Common myeloid progenitor, CD34-positive (primary cell): Measurements from ENCODE around the gene GNAO1.

ENCODE experiments used
- CTCF ChIA-PET: fragments of 350-600 bp; sonication (Branson Sonifier 250); formaldehyde crosslinking; loops from one replicate; lab custom pipeline; 2021; ENCODE audit warnings: antibody characterized with exemption; lab: Charles Lee
- POLR2A ChIA-PET: fragments of 350-600 bp; sonication (Branson Sonifier 250); formaldehyde crosslinking; loops from one replicate; lab custom pipeline; 2021; ENCODE audit warnings: antibody characterized with exemption; lab: Charles Lee
- DNase-seq, 3 donors: peaks; one replicate each; pipeline versions ENCODE4 v3.0.0 to v3.0.0-alpha.2; 2013
- H3K27ac ChIP-seq, 2 experiments: 1 replicate in 1 of 2; 2 replicates in 1 of 2; pipeline ENCODE4 v1.7.0; 2013; ENCODE audit warnings: inconsistent platforms in 2 of 2, low read length in 2 of 2, mild to moderate bottlenecking in 2 of 2, low read depth in 1 of 2, moderate library complexity in 1 of 2; ENCODE audit not compliant: severe bottlenecking in 2 of 2, insufficient read depth in 1 of 2, poor library complexity in 1 of 2
- H3K27me3 ChIP-seq, 5 experiments: replicated peaks in 2 of 5; 1 replicate in 3 of 5; 2 replicates in 2 of 5; pipeline versions ENCODE4 v1.6.1 to v1.7.0; 2013; ENCODE audit warnings: low read length in 4 of 5, mild to moderate bottlenecking in 2 of 5, moderate library complexity in 2 of 5, inconsistent platforms in 1 of 5; ENCODE audit not compliant: insufficient read depth in 5 of 5, control insufficient read depth in 4 of 5
- H3K36me3 ChIP-seq, 4 experiments: 1 replicate in 2 of 4; 2 replicates in 2 of 4; pipeline versions ENCODE4 v1.6.1 to v1.7.0; 2013; ENCODE audit warnings: low read length in 3 of 4, control low read depth in 1 of 4, mild to moderate bottlenecking in 1 of 4; ENCODE audit not compliant: control insufficient read depth in 4 of 4, insufficient read depth in 4 of 4
- H3K4me1 ChIP-seq, 4 experiments: 1 replicate in 3 of 4; 2 replicates in 1 of 4; pipeline versions ENCODE4 v1.6.1 to v1.7.1; 2013; ENCODE audit warnings: low read length in 3 of 4, mild to moderate bottlenecking in 3 of 4, control low read depth in 1 of 4, inconsistent platforms in 1 of 4, moderate library complexity in 1 of 4; ENCODE audit not compliant: control insufficient read depth in 4 of 4, insufficient read depth in 4 of 4; ENCODE audit errors: control extremely low read depth in 1 of 4
- H3K4me3 ChIP-seq, 7 experiments: 1 replicate in 4 of 7; 2 replicates in 3 of 7; pipeline versions ENCODE4 v1.5.1 to v1.7.0; 2013; ENCODE audit warnings: mild to moderate bottlenecking in 7 of 7, low read length in 6 of 7, moderate library complexity in 6 of 7, inconsistent platforms in 2 of 7, low read depth in 2 of 7, control low read depth in 1 of 7; ENCODE audit not compliant: insufficient read depth in 4 of 7, control insufficient read depth in 1 of 7; ENCODE audit errors: extremely low read depth in 1 of 7
- H3K9me3 ChIP-seq, 5 experiments: 1 replicate in 4 of 5; 2 replicates in 1 of 5; pipeline versions ENCODE4 v1.6.1 to v1.7.1; 2013; ENCODE audit warnings: low read length in 4 of 5, mild to moderate bottlenecking in 2 of 5, inconsistent platforms in 1 of 5, low read depth in 1 of 5, moderate library complexity in 1 of 5; ENCODE audit not compliant: control insufficient read depth in 4 of 5, insufficient read depth in 2 of 5; ENCODE audit errors: control extremely low read depth in 1 of 5
- WGBS: methylation state at CpG from one replicate; pipeline ENCODE4 v1.1.5; 2013; ENCODE audit not compliant: insufficient coverage; 5-methylcytosine and 5-hydroxymethylcytosine counted together

GNAO1 gene

GRCh38 chr16:56357241-56357764 lies 166.0 kb downstream of the GNAO1 start:
- peak overlapping the region in 6 of 7 experiments; percentile 56 to 87 (median 77) for H3K4me3 ChIP-seq

GRCh38 chr16:56357765-56358322 lies 166.6 kb downstream of the GNAO1 start:
- no peak overlapping the region for H3K27ac ChIP-seq
- peaks cover 5 to 28% (median 12%) of the 10 kb centered on the region in 4 experiments for H3K4me1 ChIP-seq
- ChIA-PET CTCF (interaction anchor here (2.1 kb wide), 1 partner anchor 10 kb away, joined by 7 read pairs; no protein-coding TSS in a partner anchor), POLR2A (no interaction called here)
- H3K4me3 ChIP-seq = peak overlapping the region in 1 of 7 experiments; percentile 70
- peak in 1 of 3 donors; percentile 19 for DNase-seq
- peaks cover 4 to 24% (median 14%) of the 10 kb centered on the region in 4 experiments for H3K36me3 ChIP-seq
- WGBS = 86% methylated on average over 9 of the region's 13 CpGs
- no peaks in the 10 kb centered on the region for H3K27me3 ChIP-seq
- no peaks in the 10 kb centered on the region for H3K9me3 ChIP-seq

More at GRCh38 chr16:56357241-56357764, 166.0 kb downstream of the GNAO1 start:
- ChIA-PET CTCF (interaction anchor here (0.5 to 2.1 kb wide), 6 partner anchors 10 to 181 kb away, joined by 3 to 11 read pairs (median 4); no protein-coding TSS in a partner anchor), POLR2A (no interaction called here)
- no peak for DNase-seq
- Histone ChIP-seq H3K36me3 (peaks cover 4 to 18% (median 9%) of the 10 kb centered on the region in 4 experiments), H3K9me3 (no peaks in the 10 kb centered on the region), H3K27me3 (no peaks in the 10 kb centered on the region), H3K27ac (no peak overlapping the region), H3K4me1 (peaks cover 5 to 28% (median 12%) of the 10 kb centered on the region in 4 experiments)
- 47% methylated on average over 8 of the region's 13 CpGs for WGBS

- H3K27ac ChIP-seq = no peak overlapping the region
- H3K36me3 ChIP-seq = peaks cover 7 to 47% (median 34%) of the 10 kb centered on the region in 4 experiments
- no peak overlapping the region for H3K4me3 ChIP-seq
- H3K4me1 ChIP-seq = peaks cover 5 to 28% (median 12%) of the 10 kb centered on the region in 4 experiments
- H3K27me3 ChIP-seq = no peaks in the 10 kb centered on the region
- no peaks in the 10 kb centered on the region for H3K9me3 ChIP-seq
- no peak for DNase-seq
- POLR2A ChIA-PET = no interaction called here
- CTCF ChIA-PET = no interaction called here
- WGBS = 97% methylated on average over 9 of the region's 15 CpGs
Observed at GRCh38 chr16:56360117-56361008, 169.1 kb downstream of the GNAO1 start.

- Histone ChIP-seq H3K4me3 (no peak overlapping the region), H3K27ac (no peak overlapping the region), H3K9me3 (no peaks in the 10 kb centered on the region), H3K27me3 (no peaks in the 10 kb centered on the region), H3K4me1 (peaks cover 0 to 17% (median 2%) of the 10 kb centered on the region in 4 experiments), H3K36me3 (peaks cover 9 to 59% (median 39%) of the 10 kb centered on the region in 4 experiments)
- ChIA-PET POLR2A (no interaction called here), CTCF (interaction anchor here (0.6 kb wide), 1 partner anchor 28 kb away, joined by 3 read pairs; no protein-coding TSS in a partner anchor)
- 90% methylated on average over 10 of the region's 15 CpGs for whole genome bisulfite sequencing
- no peak for DNase-seq
Observed at GRCh38 chr16:56362057-56362655, 170.9 kb downstream of the GNAO1 start.

- peaks cover 14 to 64% (median 43%) of the 10 kb centered on the region in 4 experiments for H3K36me3 ChIP-seq
- H3K4me3 ChIP-seq = no peak overlapping the region
- no peaks in the 10 kb centered on the region for H3K27me3 ChIP-seq
- ChIA-PET CTCF (no interaction called here), POLR2A (no interaction called here)
- no peaks in the 10 kb centered on the region for H3K9me3 ChIP-seq
- no peak overlapping the region for H3K27ac ChIP-seq
- 88% methylated on average over 13 of the region's 17 CpGs for WGBS
- no peak for DNase-seq
- peaks cover 0 to 14% (median 0%) of the 10 kb centered on the region in 4 experiments for H3K4me1 ChIP-seq
Observed at GRCh38 chr16:56362706-56363105, 171.4 kb downstream of the GNAO1 start.

GRCh38 chr16:56363181-56363716 lies 172.0 kb downstream of the GNAO1 start:
- Histone ChIP-seq H3K27ac (no peak overlapping the region), H3K4me1 (peaks cover 0 to 9% (median 0%) of the 10 kb centered on the region in 4 experiments), H3K4me3 (no peak overlapping the region), H3K9me3 (no peaks in the 10 kb centered on the region), H3K36me3 (peaks cover 14 to 70% (median 46%) of the 10 kb centered on the region in 4 experiments), H3K27me3 (no peaks in the 10 kb centered on the region)
- WGBS = 100% methylated on average over 6 of the region's 6 CpGs
- POLR2A ChIA-PET = no interaction called here
- no peak for DNase-seq
- CTCF ChIA-PET = no interaction called here
